Neural progenitor cell (in vitro differentiated cells): Measurements from ENCODE around the gene COMMD1. TPM values are rescaled to one million over a fixed set of nuclear protein-coding genes. Genes with fewer than 3 reads are reported as not detected.

Experiments
- DNase-seq: peaks from one replicate; pipeline ENCODE4 v3.0.0-alpha.2; 2016; ENCODE audit warnings: low spot score
- H2AFZ ChIP-seq: fragments of 200-600 bp; sonication (generic); replicated peaks from 2 replicates; pipeline ENCODE4 v1.6.1; 2016; ENCODE audit warnings: antibody characterized with exemption
- H3F3A ChIP-seq: fragments of 200-600 bp; sonication (generic); 2 replicates; pipeline ENCODE4 v1.6.1; 2016; ENCODE audit warnings: antibody characterized with exemption, low read depth
- H3K27ac ChIP-seq: fragments of 200-600 bp; sonication (generic); 2 replicates; pipeline ENCODE4 v1.5.1; 2016; ENCODE audit warnings: mild to moderate bottlenecking
- H3K27me3 ChIP-seq: fragments of 200-600 bp; sonication (generic); 2 replicates; pipeline ENCODE4 v1.6.1; 2016; ENCODE audit warnings: mild to moderate bottlenecking, moderate library complexity
- H3K36me3 ChIP-seq: fragments of 200-600 bp; sonication (generic); 2 replicates; pipeline ENCODE4 v1.5.1; 2016
- H3K4me1 ChIP-seq: fragments of 200-600 bp; sonication (generic); 2 replicates; pipeline ENCODE4 v1.6.1; 2016; ENCODE audit warnings: mixed run types
- H3K4me2 ChIP-seq: fragments of 200-600 bp; sonication (generic); 2 replicates; pipeline ENCODE4 v1.6.1; 2016
- H3K4me3 ChIP-seq: fragments of 200-600 bp; sonication (generic); 2 replicates; pipeline ENCODE4 v1.5.1; 2016
- H3K79me2 ChIP-seq: fragments of 200-600 bp; sonication (generic); 2 replicates; pipeline ENCODE4 v1.6.1; 2016; ENCODE audit warnings: low read depth
- H3K9ac ChIP-seq: fragments of 200-600 bp; sonication (generic); 2 replicates; pipeline ENCODE4 v1.6.1; 2016
- H3K9me3 ChIP-seq: fragments of 200-600 bp; sonication (generic); 2 replicates; pipeline ENCODE4 v1.5.1; 2016; ENCODE audit warnings: low read depth
- H4K20me1 ChIP-seq: fragments of 200-600 bp; sonication (generic); 2 replicates; pipeline ENCODE4 v1.6.1; 2016; ENCODE audit warnings: low read depth
- H3K27ac Mint-ChIP-seq: 3 replicates; pipeline ENCODE4 v1.8.0; 2021; ENCODE audit warnings: mixed read lengths
- H3K27me3 Mint-ChIP-seq: 2 replicates; pipeline ENCODE4 v1.8.0; 2022; ENCODE audit warnings: low read depth, mild to moderate bottlenecking, inconsistent platforms, moderate library complexity, mixed read lengths; ENCODE audit not compliant: insufficient read depth
- H3K36me3 Mint-ChIP-seq: 3 replicates; pipeline ENCODE4 v1.8.0; 2021; ENCODE audit warnings: mixed read lengths
- H3K4me1 Mint-ChIP-seq: 3 replicates; pipeline ENCODE4 v1.8.0; 2021; ENCODE audit warnings: mixed read lengths
- H3K4me3 Mint-ChIP-seq: 3 replicates; pipeline ENCODE4 v1.8.0; 2021; ENCODE audit warnings: mild to moderate bottlenecking, moderate library complexity, mixed read lengths
- H3K9me3 Mint-ChIP-seq: 3 replicates; pipeline ENCODE4 v1.8.0; 2020; ENCODE audit warnings: mixed read lengths
- CTCF ChIP-seq: fragments of 200-600 bp; sonication (generic); IDR thresholded peaks from 2 replicates; pipeline ENCODE4 v1.5.1; 2017; ENCODE audit warnings: antibody characterized with exemption, mild to moderate bottlenecking
- EZH2 ChIP-seq: fragments of 200-600 bp; sonication (generic); IDR thresholded peaks from 2 replicates; pipeline ENCODE4 v1.6.1; 2017; ENCODE audit warnings: antibody characterized with exemption, mild to moderate bottlenecking, moderate library complexity
- EZH2phosphoT487 ChIP-seq: fragments of 200-600 bp; sonication (generic); IDR thresholded peaks from 2 replicates; pipeline ENCODE4 v1.6.1; 2017; ENCODE audit warnings: antibody characterized with exemption
- total RNA-seq: library from RNA; depleted of rRNA; stranded (reverse); fragments of >200 nt; gene quantifications from 2 replicates; pipeline ENCODE4 v1.2.3, GENCODE V29; 2015; ENCODE audit warnings: low replicate concordance

COMMD1 gene
- total RNA-seq, 1 donor from 2014 or later, result 26.7 TPM

GRCh38 chr2:61993422-61994024 lies 88.0 kb downstream of the COMMD1 start:
- Histone ChIP-seq H3K79me2 (no peaks in the 10 kb centered on the region), H3K4me3 (no peak overlapping the region), H3K4me2 (no peak overlapping the region), H3K27ac (no peak overlapping the region), H2AFZ (no peak overlapping the region), H3K36me3 (no peaks in the 10 kb centered on the region), H3K9me3 (no peaks in the 10 kb centered on the region), H3K27me3 (no peaks in the 10 kb centered on the region), H4K20me1 (no peaks in the 10 kb centered on the region), H3K9ac (no peak overlapping the region), H3K4me1 (peaks cover 3% of the 10 kb centered on the region), H3F3A (no peaks in the 10 kb centered on the region)
- DNase-seq, result peak; percentile 55
- Mint-ChIP-seq H3K9me3 (no peaks in the 10 kb centered on the region), H3K27ac (no peak overlapping the region), H3K4me3 (no peak overlapping the region), H3K36me3 (peaks cover 1% of the 10 kb centered on the region), H3K4me1 (no peaks in the 10 kb centered on the region), H3K27me3 (no peaks in the 10 kb centered on the region)
- peak; percentile 75 for TF ChIP-seq CTCF
- no peak for TF ChIP-seq EZH2phosphoT487

- DNase-seq, result no peak
- H3K36me3 ChIP-seq, result no peaks in the 10 kb centered on the region
- H3K4me1 Mint-ChIP-seq, result no peaks in the 10 kb centered on the region
- no peak overlapping the region for H2AFZ ChIP-seq
- no peaks in the 10 kb centered on the region for H3K27me3 Mint-ChIP-seq
- no peaks in the 10 kb centered on the region for H3K36me3 Mint-ChIP-seq
- no peak overlapping the region for H3K27ac Mint-ChIP-seq
- no peaks in the 10 kb centered on the region for H4K20me1 ChIP-seq
- H3K4me3 Mint-ChIP-seq, result no peak overlapping the region
- no peaks in the 10 kb centered on the region for H3K79me2 ChIP-seq
- peaks cover 3% of the 10 kb centered on the region for H3K4me1 ChIP-seq
- H3K4me2 ChIP-seq, result no peak overlapping the region
- H3F3A ChIP-seq, result no peaks in the 10 kb centered on the region
- no peaks in the 10 kb centered on the region for H3K9me3 Mint-ChIP-seq
- TF ChIP-seq CTCF, result no peak
- TF ChIP-seq EZH2phosphoT487, result no peak
- no peak for TF ChIP-seq EZH2
- no peak overlapping the region for H3K4me3 ChIP-seq
- no peaks in the 10 kb centered on the region for H3K27me3 ChIP-seq
- H3K9me3 ChIP-seq, result no peaks in the 10 kb centered on the region
- H3K27ac ChIP-seq, result no peak overlapping the region
- no peak overlapping the region for H3K9ac ChIP-seq
Observed at GRCh38 chr2:61994531-61994930, 89.1 kb downstream of the COMMD1 start.

- no peaks in the 10 kb centered on the region for H3K9me3 ChIP-seq
- H3K27me3 ChIP-seq, result no peaks in the 10 kb centered on the region
- H4K20me1 ChIP-seq, result no peaks in the 10 kb centered on the region
- H3K36me3 ChIP-seq, result no peaks in the 10 kb centered on the region
- TF ChIP-seq EZH2 (no peak), EZH2phosphoT487 (no peak), CTCF (no peak)
- H3K4me3 Mint-ChIP-seq, result no peak overlapping the region
- no peaks in the 10 kb centered on the region for H3F3A ChIP-seq
- no peak for DNase-seq
- H3K9me3 Mint-ChIP-seq, result no peaks in the 10 kb centered on the region
- no peak overlapping the region for H2AFZ ChIP-seq
- no peak overlapping the region for H3K9ac ChIP-seq
- H3K4me3 ChIP-seq, result no peak overlapping the region
- H3K79me2 ChIP-seq, result no peaks in the 10 kb centered on the region
- H3K36me3 Mint-ChIP-seq, result no peaks in the 10 kb centered on the region
- no peak overlapping the region for H3K4me2 ChIP-seq
- no peaks in the 10 kb centered on the region for H3K4me1 Mint-ChIP-seq
- no peak overlapping the region for H3K27ac Mint-ChIP-seq
- H3K27me3 Mint-ChIP-seq, result no peaks in the 10 kb centered on the region
- peaks cover 3% of the 10 kb centered on the region for H3K4me1 ChIP-seq
- no peak overlapping the region for H3K27ac ChIP-seq
Observed at GRCh38 chr2:61995065-61995464, 89.6 kb downstream of the COMMD1 start.
